Fibroblast of peridontal ligament (primary cell): ENCODE data around the gene TMEM214.

Experiments
- DNase-seq: peaks from one replicate; pipeline ENCODE4 v3.0.0-alpha.2; 2010; ENCODE audit errors: extremely low read depth

TMEM214 gene

GRCh38 chr2:27085062-27085672 lies 52.4 kb downstream of the TMEM214 start:
- DNase-seq: no peak

- DNase-seq: peak; percentile 54
Observed at GRCh38 chr2:27085673-27086089, 52.9 kb downstream of the TMEM214 start.

DNA sequence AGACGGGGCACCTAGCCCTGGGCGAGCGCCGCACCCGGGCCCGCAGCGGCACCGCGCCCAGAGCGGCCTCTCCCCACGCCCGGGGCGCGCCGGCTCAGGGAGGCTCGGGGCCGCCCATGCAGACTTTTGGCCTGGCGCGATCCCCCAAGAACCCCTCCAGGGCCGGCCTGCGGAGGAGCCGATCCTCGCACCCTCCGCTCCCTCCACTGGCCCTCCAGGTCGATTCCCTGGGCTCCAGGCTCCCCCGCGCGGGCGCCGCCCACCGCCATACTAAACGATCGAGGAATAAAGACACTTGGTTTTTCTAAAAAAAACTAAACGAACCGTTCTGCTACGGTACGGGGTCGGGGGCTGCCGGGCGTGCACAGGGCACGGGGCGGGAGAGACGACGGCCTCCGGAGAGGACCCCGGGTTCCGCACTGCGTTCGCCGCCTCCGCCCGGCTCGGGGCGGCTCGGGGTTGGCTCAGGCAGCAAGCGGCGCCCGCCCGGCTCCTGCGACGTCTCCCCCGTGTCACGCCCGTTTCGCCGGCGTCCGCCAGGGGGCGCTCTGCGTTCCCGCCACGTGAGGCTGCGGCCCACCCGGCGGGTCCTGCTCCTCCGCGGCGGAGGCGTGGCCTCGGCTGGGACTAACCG lies 53.4 kb downstream of the TMEM214 start:
- DNase-seq: peak; percentile 82

GRCh38 chr2:27086724-27087593 lies 54.2 kb downstream of the TMEM214 start, which contains the start of gene KHK:
KHK (plus strand) TSS chr2:27086772; CDS start chr2:27087260, 488 bp downstream.
- DNase-seq: no peak

GRCh38 chr2:27087823-27088410 lies 55.2 kb downstream of the TMEM214 start:
- no peak for DNase-seq

GRCh38 chr2:27088634-27089033 lies 55.9 kb downstream of the TMEM214 start:
- DNase-seq: no peak

- DNase-seq: no peak
Observed at GRCh38 chr2:27089111-27089954, 56.6 kb downstream of the TMEM214 start.
